OCI-LY1 (cell line): ENCODE measurements around the gene USP49.
"Not testable (repeated sequence)": the region's sequence is repeated elsewhere in the genome, so short reads cannot be mapped to it uniquely, and the experiment has no call there.

Source experiments
- H2AFZ ChIP-seq: fragments of 200-600 bp; sonication (generic), shearing (Covaris generic); 2 replicates; pipeline ENCODE4 v1.6.0; 2014; ENCODE audit warnings: antibody characterized with exemption, mild to moderate bottlenecking, low read length
- H3F3A ChIP-seq: fragments of 200-600 bp; sonication (generic), shearing (Covaris generic); 2 replicates; pipeline ENCODE4 v1.6.0; 2014; ENCODE audit warnings: mild to moderate bottlenecking, antibody characterized with exemption, low read length, moderate library complexity; ENCODE audit not compliant: insufficient read depth
- H3K27ac ChIP-seq: fragments of 200-600 bp; sonication (generic); 2 replicates; pipeline ENCODE4 v1.5.1; 2014; ENCODE audit warnings: low read length, mixed run types, mild to moderate bottlenecking, low read depth; ENCODE audit not compliant: poor library complexity, severe bottlenecking
- H3K27me3 ChIP-seq: fragments of 200-600 bp; sonication (generic); 2 replicates; pipeline ENCODE4 v1.6.0; 2014; ENCODE audit warnings: antibody characterized with exemption, mild to moderate bottlenecking, low read length, moderate library complexity; ENCODE audit not compliant: insufficient read depth
- H3K36me3 ChIP-seq: fragments of 200-600 bp; sonication (generic); 2 replicates; pipeline ENCODE4 v1.6.1; 2014; ENCODE audit warnings: mild to moderate bottlenecking, antibody characterized with exemption, low read length, moderate library complexity, mixed read lengths; ENCODE audit not compliant: insufficient read depth
- H3K4me1 ChIP-seq: fragments of 200-600 bp; sonication (generic); 2 replicates; pipeline ENCODE4 v1.5.1; 2014; ENCODE audit warnings: mild to moderate bottlenecking, low read length, moderate library complexity; ENCODE audit not compliant: insufficient read depth, severe bottlenecking
- H3K4me2 ChIP-seq: fragments of 200-600 bp; sonication (generic), shearing (Covaris generic); 2 replicates; pipeline ENCODE4 v1.6.1; 2014; ENCODE audit warnings: low read length
- H3K4me3 ChIP-seq: fragments of 200-600 bp; sonication (generic); 2 replicates; pipeline ENCODE4 v1.5.1; 2014; ENCODE audit warnings: low read length, low read depth, mild to moderate bottlenecking, mixed read lengths; ENCODE audit not compliant: poor library complexity, severe bottlenecking
- H3K79me2 ChIP-seq: fragments of 200-600 bp; shearing (Covaris generic); 2 replicates; pipeline ENCODE4 v1.6.1; 2016; ENCODE audit warnings: mixed run types, low read length, mixed read lengths; ENCODE audit not compliant: insufficient read depth
- H3K9ac ChIP-seq: fragments of 200-600 bp; sonication (generic), shearing (Covaris generic); 2 replicates; pipeline ENCODE4 v1.6.1; 2014; ENCODE audit warnings: mild to moderate bottlenecking, low read length, mixed read lengths
- H3K9me2 ChIP-seq: fragments of 200-600 bp; sonication (generic), shearing (Covaris generic); 2 replicates; pipeline ENCODE4 v1.6.1; 2014; ENCODE audit warnings: low read depth, mild to moderate bottlenecking, low read length, mixed read lengths
- H3K9me3 ChIP-seq: fragments of 200-600 bp; shearing (Covaris generic); 2 replicates; pipeline ENCODE4 v1.6.1; 2014; ENCODE audit warnings: low read length, mixed read lengths
- H4K20me1 ChIP-seq: fragments of 200-600 bp; sonication (generic), shearing (Covaris generic); 2 replicates; pipeline ENCODE4 v1.6.0; 2016; ENCODE audit warnings: mild to moderate bottlenecking, low read length; ENCODE audit not compliant: insufficient read depth
- CTCF ChIP-seq: fragments of 200-600 bp; sonication (generic), shearing (Covaris generic); IDR thresholded peaks from 2 replicates; pipeline ENCODE4 v1.5.1; 2017; ENCODE audit warnings: mild to moderate bottlenecking, antibody characterized with exemption, low read length, moderate library complexity, mixed read lengths
- EZH2 ChIP-seq: fragments of 200-600 bp; sonication (generic), shearing (Covaris generic); IDR thresholded peaks from 2 replicates; pipeline ENCODE4 v1.8.0; 2017; ENCODE audit warnings: borderline replicate concordance, mixed run types, mild to moderate bottlenecking, antibody characterized with exemption, low read length, moderate library complexity, mixed read lengths

The USP49 gene

GRCh38 chr6:41814629-41815028 is 80.5 kb downstream of the USP49 start:
- no peak overlapping the region for H3K9ac ChIP-seq
- no peaks in the 10 kb centered on the region for H3K27me3 ChIP-seq
- H3F3A ChIP-seq, result peaks cover 5% of the 10 kb centered on the region
- no peak overlapping the region for H3K4me3 ChIP-seq
- no peaks in the 10 kb centered on the region for H3K4me1 ChIP-seq
- no peaks in the 10 kb centered on the region for H3K79me2 ChIP-seq
- H2AFZ ChIP-seq, result no peak overlapping the region
- H3K36me3 ChIP-seq, result peaks cover 5% of the 10 kb centered on the region; the same call in 1 of the 2 replicates
- H3K27ac ChIP-seq, result no peak overlapping the region
- no peaks in the 10 kb centered on the region for H4K20me1 ChIP-seq
- H3K9me3 ChIP-seq, result no peaks in the 10 kb centered on the region
- no peaks in the 10 kb centered on the region for H3K9me2 ChIP-seq
- no peak overlapping the region for H3K4me2 ChIP-seq
- no peak for TF ChIP-seq CTCF
- TF ChIP-seq EZH2, result no peak

- Histone ChIP-seq H3K9ac (no peak overlapping the region), H3K4me1 (no peaks in the 10 kb centered on the region), H2AFZ (no peak overlapping the region), H4K20me1 (no peaks in the 10 kb centered on the region), H3F3A (peaks cover 5% of the 10 kb centered on the region), H3K27me3 (no peaks in the 10 kb centered on the region), H3K4me3 (no peak overlapping the region), H3K79me2 (no peaks in the 10 kb centered on the region), H3K9me2 (no peaks in the 10 kb centered on the region), H3K9me3 (no peaks in the 10 kb centered on the region), H3K27ac (no peak overlapping the region), H3K36me3 (peaks cover 5% of the 10 kb centered on the region; the same call in 1 of the 2 replicates), H3K4me2 (no peak overlapping the region)
- TF ChIP-seq CTCF, result no peak
- no peak for TF ChIP-seq EZH2
Measured at GRCh38 chr6:41813956-41814355, 81.2 kb downstream of the USP49 start.

- Histone ChIP-seq H3K4me2 (no peak overlapping the region), H3K9ac (no peak overlapping the region), H4K20me1 (no peaks in the 10 kb centered on the region), H3K4me3 (no peak overlapping the region), H2AFZ (no peak overlapping the region), H3K27ac (no peak overlapping the region), H3K4me1 (no peaks in the 10 kb centered on the region), H3K36me3 (peaks cover 5% of the 10 kb centered on the region; the same call in 1 of the 2 replicates), H3K79me2 (no peaks in the 10 kb centered on the region), H3K9me2 (no peaks in the 10 kb centered on the region), H3F3A (peaks cover 5% of the 10 kb centered on the region), H3K9me3 (no peaks in the 10 kb centered on the region), H3K27me3 (no peaks in the 10 kb centered on the region)
- no peak for TF ChIP-seq EZH2
- no peak for TF ChIP-seq CTCF
Measured at GRCh38 chr6:41813469-41813868, 81.7 kb downstream of the USP49 start.

GRCh38 chr6:41811946-41812345 is 83.2 kb downstream of the USP49 start:
- not testable (repeated sequence) for H3K4me2 ChIP-seq, H2AFZ ChIP-seq, H3K36me3 ChIP-seq, H3K9me2 ChIP-seq, H3K4me3 ChIP-seq, H3K79me2 ChIP-seq, H3F3A ChIP-seq, H3K27ac ChIP-seq, H3K4me1 ChIP-seq, H3K9me3 ChIP-seq, H3K9ac ChIP-seq, H4K20me1 ChIP-seq, H3K27me3 ChIP-seq
